Epithelial cell of esophagus (primary cell): ENCODE data around the gene CYBA.

Experiments used
- DNase-seq: peaks from one replicate; pipeline ENCODE4 v3.0.0; 2010; ENCODE audit warnings: low read depth
- H3K4me3 ChIP-seq: 2 replicates; pipeline ENCODE4 v1.5.1; 2011; ENCODE audit warnings: mild to moderate bottlenecking, low read length, control low read depth
- TF ChIP-seq, protein P1 (sequence below): IDR thresholded peaks from 2 replicates; pipeline ENCODE4 v1.5.1; 2011; ENCODE audit warnings: low read depth, mild to moderate bottlenecking, low read length, control low read depth, inconsistent platforms; ENCODE audit not compliant: insufficient read depth; ENCODE audit errors: missing control alignments

CYBA gene

DNA sequence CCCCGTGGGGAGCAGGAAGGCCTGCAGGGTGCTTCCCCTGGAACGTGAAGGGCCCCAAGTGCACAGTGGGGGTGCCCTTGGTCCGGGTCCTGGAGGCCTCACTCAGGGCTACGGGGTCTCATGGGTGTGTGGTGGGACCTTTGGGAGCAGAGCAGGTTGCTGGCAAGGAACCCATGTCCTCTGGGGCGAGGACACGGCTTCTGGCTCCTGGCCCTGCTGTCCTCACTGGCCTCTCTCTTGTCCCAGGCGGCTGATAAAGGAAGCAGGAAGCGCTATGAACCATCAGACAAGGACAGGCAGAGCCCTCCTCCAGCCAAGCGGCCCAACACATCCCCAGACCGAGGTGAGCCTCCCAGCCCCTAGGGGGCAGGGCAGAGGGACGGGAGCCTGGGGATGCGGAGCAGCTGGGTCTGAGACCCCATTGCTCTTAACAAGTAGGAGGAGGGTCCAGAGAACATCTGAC is 22.3 kb downstream of the CYBA start:
- H3K4me3 ChIP-seq, result no peak overlapping the region
- TF ChIP-seq, protein P1, sequence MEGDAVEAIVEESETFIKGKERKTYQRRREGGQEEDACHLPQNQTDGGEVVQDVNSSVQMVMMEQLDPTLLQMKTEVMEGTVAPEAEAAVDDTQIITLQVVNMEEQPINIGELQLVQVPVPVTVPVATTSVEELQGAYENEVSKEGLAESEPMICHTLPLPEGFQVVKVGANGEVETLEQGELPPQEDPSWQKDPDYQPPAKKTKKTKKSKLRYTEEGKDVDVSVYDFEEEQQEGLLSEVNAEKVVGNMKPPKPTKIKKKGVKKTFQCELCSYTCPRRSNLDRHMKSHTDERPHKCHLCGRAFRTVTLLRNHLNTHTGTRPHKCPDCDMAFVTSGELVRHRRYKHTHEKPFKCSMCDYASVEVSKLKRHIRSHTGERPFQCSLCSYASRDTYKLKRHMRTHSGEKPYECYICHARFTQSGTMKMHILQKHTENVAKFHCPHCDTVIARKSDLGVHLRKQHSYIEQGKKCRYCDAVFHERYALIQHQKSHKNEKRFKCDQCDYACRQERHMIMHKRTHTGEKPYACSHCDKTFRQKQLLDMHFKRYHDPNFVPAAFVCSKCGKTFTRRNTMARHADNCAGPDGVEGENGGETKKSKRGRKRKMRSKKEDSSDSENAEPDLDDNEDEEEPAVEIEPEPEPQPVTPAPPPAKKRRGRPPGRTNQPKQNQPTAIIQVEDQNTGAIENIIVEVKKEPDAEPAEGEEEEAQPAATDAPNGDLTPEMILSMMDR, result no peak
- DNase-seq, result no peak

DNA sequence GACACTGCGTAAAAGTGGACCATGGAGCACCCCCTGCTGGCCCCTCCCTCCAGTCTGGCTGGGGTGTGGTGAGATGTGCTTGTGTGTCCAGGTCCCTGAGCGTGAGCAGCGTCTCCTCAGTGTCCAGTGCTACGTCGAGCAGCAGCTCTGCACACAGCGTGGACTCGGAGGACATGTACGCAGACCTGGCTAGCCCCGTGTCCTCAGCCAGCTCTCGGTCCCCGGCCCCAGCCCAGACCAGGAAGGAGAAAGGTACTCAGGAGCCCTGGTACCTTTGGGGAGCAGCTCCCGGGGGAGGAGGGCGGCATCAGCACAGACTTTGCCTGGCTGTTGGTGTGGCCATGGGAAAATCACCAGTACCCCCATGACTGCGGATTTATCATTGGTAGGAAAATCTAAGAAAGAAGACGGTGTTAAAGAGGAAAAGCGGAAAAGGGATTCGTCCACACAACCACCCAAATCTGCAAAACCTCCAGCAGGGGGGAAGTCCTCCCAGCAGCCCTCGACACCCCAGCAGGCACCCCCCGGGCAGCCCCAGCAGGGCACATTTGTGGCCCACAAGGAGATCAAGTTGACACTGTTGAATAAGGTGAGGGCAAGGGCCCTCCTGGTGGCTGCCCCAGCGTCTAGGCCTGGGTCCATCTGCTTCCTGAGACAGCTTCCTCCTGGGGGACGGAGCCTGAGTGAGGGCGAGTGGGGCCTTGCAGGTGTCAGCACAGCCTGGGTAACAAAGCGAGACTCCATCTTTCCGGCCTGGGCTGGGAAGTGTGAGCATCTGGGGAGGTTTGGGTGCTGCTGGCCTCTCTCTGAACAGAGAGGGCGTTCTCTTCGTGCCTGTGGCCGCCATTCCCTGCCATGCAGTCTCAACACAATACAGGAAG is 23.1 kb downstream of the CYBA start:
- TF ChIP-seq, protein P1, result no peak
- no peak for DNase-seq
- H3K4me3 ChIP-seq, result no peak overlapping the region

DNA sequence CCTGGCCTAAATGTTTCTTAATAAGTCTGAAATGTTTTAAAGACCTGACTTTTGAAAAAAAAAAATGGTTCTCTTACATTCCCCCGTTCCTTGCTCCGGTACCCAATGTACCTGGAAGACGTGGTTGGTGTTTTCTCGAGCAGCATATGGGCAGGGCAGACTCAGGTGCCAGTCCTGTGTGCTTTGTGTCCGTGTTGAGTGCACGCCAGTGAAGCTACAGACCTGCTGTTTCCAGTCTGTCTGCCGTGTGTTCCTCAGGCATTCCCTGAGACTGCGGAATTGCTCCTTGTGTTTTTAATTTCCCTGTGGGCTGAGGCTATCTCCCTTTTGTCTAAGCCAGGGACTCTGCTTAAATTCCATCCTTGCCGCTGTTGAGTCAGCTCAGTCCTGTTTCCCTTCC is 24.2 kb downstream of the CYBA start:
- DNase-seq, result no peak
- H3K4me3 ChIP-seq, result no peak overlapping the region
- TF ChIP-seq, protein P1, result no peak

DNA sequence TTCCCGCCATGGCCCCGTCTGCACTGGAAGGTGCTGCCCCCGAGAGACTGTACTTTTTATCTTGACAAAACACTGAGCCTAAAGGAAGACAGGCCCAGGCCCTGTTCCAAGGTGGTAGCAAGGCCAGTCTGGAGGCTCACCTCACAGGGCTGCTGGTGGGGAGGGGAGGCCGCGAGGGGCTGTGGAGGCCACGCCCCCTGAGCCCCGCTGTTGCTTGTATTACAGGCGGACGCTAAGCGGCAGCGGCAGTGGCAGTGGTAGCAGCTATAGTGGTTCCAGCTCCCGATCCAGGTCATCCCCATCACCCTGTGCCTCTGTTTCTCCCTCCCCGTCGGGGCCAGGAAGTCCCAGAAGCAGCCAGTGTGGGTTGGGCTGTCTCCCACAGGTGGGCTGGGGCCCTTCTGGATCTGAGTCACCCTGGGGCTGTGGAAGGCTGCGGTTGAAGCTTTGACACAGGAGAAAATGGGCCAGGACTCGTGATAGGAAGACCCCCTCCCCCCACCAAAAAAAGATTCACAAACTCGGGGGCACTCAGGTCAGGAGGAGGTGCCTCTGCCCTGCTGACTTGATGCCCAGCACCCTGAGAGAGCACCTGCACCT is 25.8 kb downstream of the CYBA start:
- DNase-seq, result no peak
- TF ChIP-seq, protein P1, result no peak
- no peak overlapping the region for H3K4me3 ChIP-seq

DNA sequence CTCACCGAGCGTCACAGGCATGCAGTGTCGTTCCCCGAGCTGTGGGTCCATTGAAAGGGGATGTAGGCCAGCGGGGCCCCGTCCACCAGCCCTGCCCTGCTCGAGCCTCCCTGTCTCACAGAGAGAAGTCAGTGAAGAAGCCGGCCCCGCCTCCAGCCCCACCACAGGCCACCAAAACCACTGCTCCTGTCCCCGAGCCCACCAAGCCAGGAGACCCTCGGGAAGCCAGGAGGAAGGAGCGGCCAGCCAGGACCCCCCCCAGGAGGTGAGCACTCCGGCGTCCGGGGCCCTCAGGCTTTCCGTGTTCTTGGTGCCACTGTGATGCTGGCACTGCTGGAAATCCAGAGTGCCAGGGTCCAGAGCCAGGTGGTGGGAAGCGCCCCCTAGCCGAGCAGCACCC is 26.4 kb downstream of the CYBA start:
- TF ChIP-seq, protein P1, result no peak
- no peak for DNase-seq
- no peak overlapping the region for H3K4me3 ChIP-seq

DNA sequence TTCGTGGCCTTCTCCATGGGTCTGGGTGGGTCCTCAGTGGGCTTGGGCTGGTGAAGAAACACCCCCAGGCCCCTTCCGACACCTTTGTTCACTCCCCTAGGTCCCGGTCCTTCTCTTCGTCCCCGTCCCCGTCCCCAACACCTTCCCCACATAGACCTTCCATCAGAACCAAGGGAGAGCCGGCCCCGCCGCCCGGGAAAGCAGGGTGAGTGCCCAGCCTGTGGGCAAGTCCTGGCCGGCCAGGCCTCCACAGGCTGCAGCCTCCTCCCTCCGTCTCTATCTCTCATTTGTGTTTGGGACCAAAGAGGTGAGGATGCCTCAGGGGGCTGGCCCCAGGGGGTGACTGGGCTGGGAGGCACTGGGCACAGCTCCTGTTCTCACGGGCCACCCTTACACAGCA is 27.0 kb downstream of the CYBA start:
- H3K4me3 ChIP-seq, result no peak overlapping the region
- no peak for DNase-seq
- TF ChIP-seq, protein P1, result no peak
